Stimulated activated CD4-positive, alpha-beta T cell treated with anti-CD3 and anti-CD28 coated beads, TNF-alpha, amount 100 ng/mL, for 1 hour (primary cell): Measurements from ENCODE around the gene RNF167.
"Not testable (repeated sequence)": the region's sequence is repeated elsewhere in the genome, so short reads cannot be mapped to it uniquely, and the experiment has no call there.

Experiments
- DNase-seq, 3 donors: peaks; one replicate each; pipeline ENCODE4 v3.0.0-alpha.2; 2020; ENCODE audit warnings: low read depth in 3 of 3, low spot score in 1 of 3

Gene RNF167

DNA sequence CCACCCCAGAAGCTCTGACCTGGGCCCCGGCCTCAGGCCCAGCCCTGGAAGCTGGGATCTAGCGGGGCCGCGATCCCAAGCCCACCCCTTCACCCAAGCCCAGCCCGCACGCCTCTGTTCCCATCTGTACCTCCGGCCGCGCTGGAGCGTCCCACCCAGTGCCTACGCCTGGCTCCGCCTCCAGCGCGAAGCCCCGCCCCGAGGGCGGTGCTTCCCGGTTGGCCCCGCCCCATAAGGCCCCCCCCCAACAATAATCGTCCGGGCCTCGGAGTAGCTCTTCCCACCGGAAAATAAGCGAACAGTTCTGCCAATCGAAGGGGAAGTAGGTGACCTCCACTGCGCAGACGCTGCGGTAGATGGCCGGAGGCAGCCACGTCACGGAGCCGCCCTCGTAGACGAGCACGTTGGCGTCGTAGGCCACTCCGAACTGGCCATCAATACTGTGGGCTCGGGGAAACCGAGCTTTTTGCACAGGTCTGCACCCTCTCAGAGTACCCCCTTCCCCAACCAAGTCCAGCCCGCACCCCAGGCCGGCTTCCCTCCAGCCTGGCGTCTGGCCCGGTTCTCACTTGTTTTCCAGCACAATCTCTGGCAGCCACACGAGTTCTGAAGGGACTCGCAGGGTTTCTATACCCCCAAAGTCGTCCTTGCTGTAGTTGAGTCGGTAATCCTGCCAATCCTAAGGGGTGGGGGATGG is 38.3 kb upstream of the RNF167 start:
- DNase-seq, result no peak

- DNase-seq, result no peak
Measured at GRCh38 chr17:4902540-4902939, 37.5 kb upstream of the RNF167 start.

- peak in 2 of 3 donors; percentile 39 to 52 for DNase-seq
Measured at GRCh38 chr17:4903051-4903818, 36.8 kb upstream of the RNF167 start, which contains the start of gene CHRNE. TSS of gene CHRNE (minus strand) at chr17:4903098. CDS start at chr17:4903063, 35 bp downstream.

DNA sequence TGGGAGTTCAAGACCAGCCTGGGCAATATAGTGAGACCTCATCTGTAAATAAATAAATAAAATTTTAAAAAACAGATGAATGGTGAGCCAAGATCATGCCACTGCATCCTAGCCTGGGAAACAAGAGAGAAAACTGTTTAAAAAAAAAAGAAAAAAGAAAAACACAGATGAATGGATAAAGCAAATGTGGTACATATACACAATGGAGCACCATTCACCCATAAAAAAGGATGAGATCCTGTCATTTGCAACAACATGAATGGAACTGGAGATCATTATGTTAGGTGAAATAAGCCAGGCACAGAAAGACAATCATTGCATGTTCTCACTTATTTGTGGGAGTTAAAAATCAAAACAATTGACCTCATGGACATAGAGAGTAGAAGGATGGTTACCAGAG is 33.4 kb upstream of the RNF167 start:
- DNase-seq, result not testable (repeated sequence)

DNA sequence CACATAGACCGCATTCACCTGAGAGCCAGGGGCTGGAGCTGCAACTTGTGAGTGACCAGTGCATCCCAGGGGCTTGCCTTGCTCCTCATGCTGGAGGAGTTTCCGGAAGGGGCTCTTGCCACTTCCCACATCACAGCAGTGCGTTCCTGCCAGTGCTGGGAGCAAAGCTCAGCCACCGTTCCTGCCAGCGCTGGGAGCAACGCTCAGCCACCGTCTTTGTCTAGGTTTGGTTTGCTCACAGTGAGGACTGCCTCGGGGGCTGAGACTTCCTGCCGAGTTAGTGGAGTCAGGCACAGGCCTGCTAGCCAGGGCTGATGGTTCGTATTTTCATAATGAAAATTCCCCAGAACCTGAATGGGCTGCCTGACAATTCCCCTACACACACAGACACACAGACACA is 31.8 kb upstream of the RNF167 start:
- no peak for DNase-seq

GRCh38 chr17:4908711-4909496 is 31.2 kb upstream of the RNF167 start:
- peak; percentile 51 to 57 (median 53) for DNase-seq

GRCh38 chr17:4913994-4914393 is 26.1 kb upstream of the RNF167 start:
- no peak for DNase-seq

DNA sequence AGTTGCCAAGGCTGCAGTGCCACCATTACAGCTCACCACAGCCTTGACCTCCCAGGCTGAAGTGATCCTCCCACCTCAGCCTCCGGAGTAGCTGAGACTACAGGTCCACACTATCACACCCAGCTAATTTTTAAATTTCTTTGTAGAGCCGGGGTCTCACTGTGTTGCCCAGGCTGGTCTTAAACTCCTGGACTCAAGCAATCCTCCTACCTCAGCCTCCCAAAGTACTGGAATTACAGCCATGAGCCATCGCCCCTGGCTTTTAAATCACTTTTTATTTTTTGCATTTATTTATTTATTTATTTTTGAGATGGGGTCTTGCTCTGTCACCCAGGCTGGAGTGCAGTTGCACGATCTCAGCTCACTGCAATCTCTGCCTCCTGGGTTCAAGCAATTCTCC is 25.5 kb upstream of the RNF167 start:
- not testable (repeated sequence) for DNase-seq

DNA sequence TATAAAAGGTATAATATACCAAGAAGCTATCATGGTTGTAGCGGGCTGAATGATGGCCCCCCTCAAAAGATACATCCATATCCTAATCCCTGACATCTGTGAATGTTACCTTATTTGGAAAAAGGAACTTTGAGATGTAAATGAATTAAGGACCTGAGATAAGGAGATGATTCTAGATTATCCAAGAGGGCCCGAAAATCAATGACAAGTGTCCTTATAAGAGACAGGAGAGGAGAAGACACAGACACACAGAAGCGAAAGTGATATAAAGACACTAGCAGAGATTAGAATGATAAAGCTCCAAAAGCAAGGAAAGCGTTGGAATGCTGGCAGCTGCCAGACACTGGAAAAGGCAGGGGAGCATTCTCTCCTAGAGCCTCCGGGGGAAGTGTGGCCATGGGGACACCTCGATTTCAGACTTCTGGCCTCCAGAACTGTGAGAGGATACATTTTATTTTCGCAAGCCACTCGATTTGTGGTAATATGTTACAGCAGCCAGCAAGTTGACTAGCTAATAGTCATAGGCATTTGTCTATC is 20.5 kb upstream of the RNF167 start:
- DNase-seq, result no peak

GRCh38 chr17:4920351-4921048 is 19.6 kb upstream of the RNF167 start:
- DNase-seq, result no peak

DNA sequence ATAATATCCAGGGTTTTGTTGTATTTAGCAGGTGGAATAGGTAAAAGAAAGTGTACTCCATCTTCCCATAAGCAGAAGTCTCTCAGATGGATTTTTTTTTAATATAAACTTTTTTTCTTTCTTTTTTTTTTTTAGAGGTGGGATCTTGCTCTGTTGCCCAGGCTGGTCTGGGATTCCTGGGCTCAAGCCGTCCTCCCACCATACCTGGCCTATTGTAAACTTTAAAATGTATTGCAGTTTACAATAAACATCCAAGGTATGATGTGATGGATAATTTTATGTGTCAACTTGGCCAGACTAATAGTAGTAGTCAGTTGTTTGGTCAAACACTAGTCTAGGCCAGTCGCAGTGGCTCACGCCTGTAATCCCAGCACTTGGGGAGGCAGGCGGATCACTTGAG is 18.7 kb upstream of the RNF167 start:
- DNase-seq, result no peak

GRCh38 chr17:4926577-4927335 is 13.3 kb upstream of the RNF167 start:
- DNase-seq, result not testable (repeated sequence)

DNA sequence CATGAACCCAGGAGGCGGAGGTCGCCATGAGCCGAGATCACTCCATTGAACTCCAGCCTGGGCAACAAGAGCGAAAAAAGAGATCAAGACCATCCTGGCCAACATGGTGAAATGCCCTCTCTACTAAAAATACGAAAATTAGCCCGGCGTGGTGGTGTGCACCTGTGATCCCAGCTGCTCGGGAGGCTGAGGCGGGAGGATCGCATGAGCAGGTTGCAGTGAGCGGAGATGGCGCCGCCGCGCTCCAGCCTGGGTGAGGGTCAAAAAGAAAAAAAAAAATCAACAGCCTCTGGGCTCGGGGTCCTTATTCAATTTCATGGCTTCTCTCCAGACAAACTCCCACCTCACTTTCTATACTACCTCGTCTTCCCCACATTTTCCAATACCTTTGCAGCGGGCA is 11.2 kb upstream of the RNF167 start:
- no peak for DNase-seq

- no peak for DNase-seq
Measured at GRCh38 chr17:4931963-4932362, 8.1 kb upstream of the RNF167 start, which contains the start of gene GP1BA. TSS of gene GP1BA (plus strand) at chr17:4932277. CDS start at chr17:4932605, 328 bp downstream.

GRCh38 chr17:4932756-4933155 is 7.3 kb upstream of the RNF167 start:
- no peak for DNase-seq

GRCh38 chr17:4933646-4934045 is 6.4 kb upstream of the RNF167 start:
- no peak for DNase-seq

DNA sequence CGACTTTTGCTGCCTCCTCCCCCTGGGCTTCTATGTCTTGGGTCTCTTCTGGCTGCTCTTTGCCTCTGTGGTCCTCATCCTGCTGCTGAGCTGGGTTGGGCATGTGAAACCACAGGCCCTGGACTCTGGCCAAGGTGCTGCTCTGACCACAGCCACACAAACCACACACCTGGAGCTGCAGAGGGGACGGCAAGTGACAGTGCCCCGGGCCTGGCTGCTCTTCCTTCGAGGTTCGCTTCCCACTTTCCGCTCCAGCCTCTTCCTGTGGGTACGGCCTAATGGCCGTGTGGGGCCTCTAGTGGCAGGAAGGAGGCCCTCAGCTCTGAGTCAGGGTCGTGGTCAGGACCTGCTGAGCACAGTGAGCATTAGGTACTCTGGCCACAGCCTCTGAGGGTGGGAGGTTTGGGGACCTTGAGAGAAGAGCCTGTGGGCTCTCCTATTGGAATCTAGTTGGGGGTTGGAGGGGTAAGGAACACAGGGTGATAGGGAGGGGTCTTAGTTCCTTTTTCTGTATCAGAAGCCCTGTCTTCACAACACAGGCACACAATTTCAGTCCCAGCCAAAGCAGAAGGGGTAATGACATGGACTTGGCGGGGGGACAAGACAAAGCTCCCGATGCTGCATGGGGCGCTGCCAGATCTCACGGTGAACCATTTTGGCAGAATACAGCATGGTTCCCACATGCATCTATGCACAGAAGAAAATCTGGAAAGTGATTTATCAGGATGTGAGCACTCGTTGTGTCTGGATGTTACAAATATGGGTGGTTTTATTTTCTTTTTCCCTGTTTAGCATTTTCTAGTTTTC is 5.7 kb upstream of the RNF167 start:
- DNase-seq, result no peak

- no peak for DNase-seq
Measured at GRCh38 chr17:4935650-4936049, 4.4 kb upstream of the RNF167 start.

DNA sequence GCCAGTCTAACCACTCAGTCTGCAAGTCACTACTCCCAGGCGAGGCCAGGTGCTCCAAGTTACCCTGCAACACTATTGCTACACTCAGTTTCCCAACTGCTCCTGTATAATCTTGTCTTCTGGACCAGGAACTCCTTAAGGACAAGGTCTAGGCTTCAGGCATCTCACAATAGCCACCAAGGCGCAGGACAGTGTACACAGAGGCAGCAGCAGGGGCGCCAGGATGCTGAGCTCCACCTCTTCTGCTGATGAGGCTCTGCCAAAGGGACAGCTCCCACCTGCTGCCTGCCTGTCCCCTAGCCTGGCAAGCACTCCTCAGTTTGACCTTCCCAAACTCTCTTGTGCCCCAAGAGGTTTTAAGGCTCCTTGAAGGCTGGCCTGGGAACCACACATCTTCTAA is 3.6 kb upstream of the RNF167 start:
- no peak for DNase-seq
